H9 (cell line): ENCODE measurements around the gene ADCK2. TPM values are rescaled to one million over a fixed set of nuclear protein-coding genes. Genes with fewer than 3 reads are reported as not detected.
"Not testable (repeated sequence)": the region's sequence is repeated elsewhere in the genome, so short reads cannot be mapped to it uniquely, and the experiment has no call there.

Experiments used
- DNase-seq: peaks from one replicate; pipeline ENCODE4 v3.0.0-alpha.2; 2017
- H2AFZ ChIP-seq: one replicate; pipeline ENCODE4 v1.6.1; 2013; ENCODE audit warnings: mild to moderate bottlenecking, low read length, control low read depth, moderate library complexity
- H2AK5ac ChIP-seq: 2 replicates; pipeline ENCODE4 v1.6.1; 2013; ENCODE audit warnings: low read length, control low read depth, mixed read lengths; ENCODE audit not compliant: insufficient read length
- H2BK120ac ChIP-seq: one replicate; pipeline ENCODE4 v1.6.1; 2013; ENCODE audit warnings: low read depth, mild to moderate bottlenecking, low read length, control low read depth, inconsistent platforms; ENCODE audit not compliant: poor library complexity, severe bottlenecking
- H2BK12ac ChIP-seq: 2 replicates; pipeline ENCODE4 v1.6.1; 2013; ENCODE audit warnings: low read length, control low read depth, mixed read lengths, low read depth; ENCODE audit not compliant: insufficient read length
- H2BK15ac ChIP-seq: 2 replicates; pipeline ENCODE4 v1.6.1; 2013; ENCODE audit warnings: low read depth, low read length, control low read depth
- H2BK20ac ChIP-seq: one replicate; pipeline ENCODE4 v1.6.1; 2013; ENCODE audit warnings: low read depth, mild to moderate bottlenecking, low read length, control low read depth, inconsistent platforms; ENCODE audit not compliant: poor library complexity, severe bottlenecking
- H2BK5ac ChIP-seq: 2 replicates; pipeline ENCODE4 v1.6.1; 2013; ENCODE audit warnings: low read length, control low read depth, mixed read lengths; ENCODE audit not compliant: insufficient read length
- H3K14ac ChIP-seq: 2 replicates; pipeline ENCODE4 v1.6.1; 2013; ENCODE audit warnings: low read length, control low read depth; ENCODE audit not compliant: insufficient read depth
- H3K18ac ChIP-seq: 2 replicates; pipeline ENCODE4 v1.6.1; 2013; ENCODE audit warnings: low read depth, mild to moderate bottlenecking, mixed read lengths, low read length, control low read depth; ENCODE audit not compliant: insufficient read length
- H3K23ac ChIP-seq: 2 replicates; pipeline ENCODE4 v1.6.1; 2013; ENCODE audit warnings: low read length, control low read depth, mixed read lengths, low read depth; ENCODE audit not compliant: insufficient read length
- H3K23me2 ChIP-seq: 2 replicates; pipeline ENCODE4 v1.6.1; 2013; ENCODE audit warnings: low read depth, mild to moderate bottlenecking, mixed read lengths, low read length, control low read depth; ENCODE audit not compliant: insufficient read length, poor library complexity, severe bottlenecking
- H3K27ac ChIP-seq: 2 replicates; pipeline ENCODE4 v1.5.1; 2013; ENCODE audit warnings: low read length, control low read depth, mixed read lengths, low read depth; ENCODE audit not compliant: insufficient read length
- H3K27me3 ChIP-seq: 2 replicates; pipeline ENCODE4 v1.6.1; 2013; ENCODE audit warnings: low read length, control low read depth, inconsistent platforms; ENCODE audit not compliant: insufficient read depth
- H3K4ac ChIP-seq: 2 replicates; pipeline ENCODE4 v1.6.1; 2013; ENCODE audit warnings: low read depth, mild to moderate bottlenecking, control low read depth, inconsistent platforms, low read length, moderate library complexity
- H3K4me1 ChIP-seq: 2 replicates; pipeline ENCODE4 v1.6.1; 2013; ENCODE audit warnings: low read length, control low read depth, inconsistent platforms; ENCODE audit not compliant: insufficient read depth
- H3K4me2 ChIP-seq: 2 replicates; pipeline ENCODE4 v1.6.1; 2013; ENCODE audit warnings: low read length, control low read depth, mixed read lengths; ENCODE audit not compliant: insufficient read length, insufficient read depth
- H3K56ac ChIP-seq: 2 replicates; pipeline ENCODE4 v1.6.1; 2013; ENCODE audit warnings: low read depth, mild to moderate bottlenecking, mixed read lengths, low read length, control low read depth; ENCODE audit not compliant: insufficient read length
- H3K79me1 ChIP-seq: 2 replicates; pipeline ENCODE4 v1.6.1; 2013; ENCODE audit warnings: low read depth, mild to moderate bottlenecking, moderate library complexity, low read length, control low read depth, inconsistent platforms; ENCODE audit not compliant: insufficient read depth, poor library complexity, severe bottlenecking
- H3K79me2 ChIP-seq: 2 replicates; pipeline ENCODE4 v1.6.1; 2013; ENCODE audit warnings: low read length, control low read depth, inconsistent platforms; ENCODE audit not compliant: insufficient read depth
- H3K9ac ChIP-seq: 2 replicates; pipeline ENCODE4 v1.6.1; 2013; ENCODE audit warnings: low read length, control low read depth, mixed read lengths; ENCODE audit not compliant: insufficient read length; ENCODE audit errors: extremely low read depth
- H3K9me3 ChIP-seq: one replicate; pipeline ENCODE4 v1.6.1; 2013; ENCODE audit warnings: low read depth, low read length, inconsistent platforms; ENCODE audit not compliant: control insufficient read depth
- H3T11ph ChIP-seq: one replicate; pipeline ENCODE4 v1.6.1; 2013; ENCODE audit warnings: mild to moderate bottlenecking, low read length, control low read depth, inconsistent platforms
- H4K20me1 ChIP-seq: one replicate; pipeline ENCODE4 v1.6.1; 2013; ENCODE audit not compliant: control insufficient read depth, insufficient read length, insufficient read depth
- H4K5ac ChIP-seq: 2 replicates; pipeline ENCODE4 v1.6.1; 2013; ENCODE audit warnings: low read depth, mild to moderate bottlenecking, mixed read lengths, low read length, control low read depth; ENCODE audit not compliant: insufficient read length
- H4K8ac ChIP-seq: replicated peaks from 2 replicates; pipeline ENCODE4 v1.6.1; 2013; ENCODE audit warnings: low read length, control low read depth, mixed read lengths, low read depth; ENCODE audit not compliant: insufficient read length
- H4K91ac ChIP-seq: 2 replicates; pipeline ENCODE4 v1.6.1; 2013; ENCODE audit warnings: low read depth, mild to moderate bottlenecking, moderate library complexity, mixed read lengths, low read length, control low read depth; ENCODE audit not compliant: insufficient read length
- H3K27ac Mint-ChIP-seq, 3 experiments: 2 replicates in 2 of 3; 3 replicates in 1 of 3; pipeline ENCODE4 v1.8.0; 2020 to 2021; ENCODE audit warnings: mixed read lengths in 3 of 3, mild to moderate bottlenecking in 1 of 3, moderate library complexity in 1 of 3
- H3K27me3 Mint-ChIP-seq: 2 replicates; pipeline ENCODE4 v1.8.0; 2021; ENCODE audit warnings: low read depth, mild to moderate bottlenecking, moderate library complexity, mixed read lengths
- H3K36me3 Mint-ChIP-seq, 3 experiments: 2 replicates in 2 of 3; 3 replicates in 1 of 3; pipeline ENCODE4 v1.8.0; 2020 to 2021; ENCODE audit warnings: low read depth in 3 of 3, mixed read lengths in 3 of 3; ENCODE audit not compliant: insufficient read depth in 1 of 3
- H3K4me1 Mint-ChIP-seq, 2 experiments: 2 replicates each; pipeline ENCODE4 v1.8.0; 2020; ENCODE audit warnings: mixed read lengths in 2 of 2
- H3K4me3 Mint-ChIP-seq, 2 experiments: 2 replicates in 1 of 2; 3 replicates in 1 of 2; pipeline ENCODE4 v1.8.0; 2020 to 2021; ENCODE audit warnings: mild to moderate bottlenecking in 2 of 2, mixed read lengths in 2 of 2, moderate library complexity in 1 of 2
- H3K9me3 Mint-ChIP-seq, 2 experiments: 2 replicates in 1 of 2; 3 replicates in 1 of 2; pipeline ENCODE4 v1.8.0; 2020; ENCODE audit warnings: mild to moderate bottlenecking in 2 of 2, mixed read lengths in 2 of 2, moderate library complexity in 1 of 2
- WGBS: extraction: QIAGEN DNeasy Blood & Tissue Kit; methylation state at CpG from one replicate; pipeline ENCODE4 v1.1.7; 2013; ENCODE audit warnings: missing lambda C conversion rate, low lambda C conversion rate, mixed read lengths; ENCODE audit not compliant: insufficient read length; ENCODE audit errors: extremely low coverage; 5-methylcytosine and 5-hydroxymethylcytosine counted together
- total RNA-seq: library from RNA; stranded (reverse); gene quantifications from 2 replicates; pipeline ENCODE4 v1.2.1, GENCODE V29; 2021
- TF ChIP-seq, protein P1 (sequence below): fragments of 200-600 bp; sonication (generic); conservative IDR thresholded peaks from 3 replicates; pipeline ENCODE4 v1.8.0; 2021; ENCODE audit warnings: antibody characterized with exemption, mild to moderate bottlenecking

ADCK2 gene
- total RNA-seq, 1 experiment from 2014 or later = 12.4 TPM

DNA sequence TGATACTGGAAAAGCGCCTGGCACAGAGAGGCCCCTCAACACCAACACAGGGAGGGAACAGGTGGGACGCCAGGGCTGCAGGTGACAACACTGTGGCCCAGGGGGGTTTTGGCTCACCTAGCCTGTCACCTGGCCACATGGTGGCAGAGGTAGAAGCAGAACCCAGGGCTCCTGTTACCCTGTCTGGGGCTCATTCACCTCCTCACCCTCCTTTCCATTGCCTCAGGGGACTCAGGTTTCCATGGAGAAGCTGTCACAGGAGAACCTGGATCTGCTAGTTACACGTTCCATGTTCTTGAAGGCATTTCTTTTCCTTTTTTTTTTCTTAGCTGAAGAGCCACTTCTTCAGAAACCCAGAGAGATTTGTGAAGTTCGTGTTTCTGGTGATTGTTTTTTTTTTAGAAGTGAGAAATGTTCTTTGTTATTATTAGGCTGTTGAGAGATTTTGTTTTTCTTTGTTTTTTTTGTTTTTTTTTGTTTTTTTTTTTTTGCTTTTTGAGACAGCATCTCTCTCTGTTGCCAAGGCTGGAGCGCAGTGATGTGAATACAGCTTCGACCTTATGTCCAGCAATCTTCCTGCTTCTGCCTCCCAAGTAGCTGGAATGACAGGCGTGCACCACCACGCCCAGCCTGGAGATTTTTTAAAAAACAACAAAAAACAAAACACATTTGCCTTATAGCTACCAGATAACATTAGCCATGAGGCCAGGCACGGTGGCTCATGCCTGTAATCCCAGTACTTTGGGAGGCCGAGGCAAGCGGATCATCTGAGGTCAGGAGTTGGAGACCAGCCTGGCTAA, 48.2 kb upstream of the ADCK2 start:
- TF ChIP-seq, protein P1, sequence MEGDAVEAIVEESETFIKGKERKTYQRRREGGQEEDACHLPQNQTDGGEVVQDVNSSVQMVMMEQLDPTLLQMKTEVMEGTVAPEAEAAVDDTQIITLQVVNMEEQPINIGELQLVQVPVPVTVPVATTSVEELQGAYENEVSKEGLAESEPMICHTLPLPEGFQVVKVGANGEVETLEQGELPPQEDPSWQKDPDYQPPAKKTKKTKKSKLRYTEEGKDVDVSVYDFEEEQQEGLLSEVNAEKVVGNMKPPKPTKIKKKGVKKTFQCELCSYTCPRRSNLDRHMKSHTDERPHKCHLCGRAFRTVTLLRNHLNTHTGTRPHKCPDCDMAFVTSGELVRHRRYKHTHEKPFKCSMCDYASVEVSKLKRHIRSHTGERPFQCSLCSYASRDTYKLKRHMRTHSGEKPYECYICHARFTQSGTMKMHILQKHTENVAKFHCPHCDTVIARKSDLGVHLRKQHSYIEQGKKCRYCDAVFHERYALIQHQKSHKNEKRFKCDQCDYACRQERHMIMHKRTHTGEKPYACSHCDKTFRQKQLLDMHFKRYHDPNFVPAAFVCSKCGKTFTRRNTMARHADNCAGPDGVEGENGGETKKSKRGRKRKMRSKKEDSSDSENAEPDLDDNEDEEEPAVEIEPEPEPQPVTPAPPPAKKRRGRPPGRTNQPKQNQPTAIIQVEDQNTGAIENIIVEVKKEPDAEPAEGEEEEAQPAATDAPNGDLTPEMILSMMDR = no peak
- no peaks in the 10 kb centered on the region for H3K9me3 ChIP-seq
- Mint-ChIP-seq H3K36me3 (peaks cover 0 to 4% (median 0%) of the 10 kb centered on the region in 3 experiments; a peak in 1 of 7 replicates), H3K9me3 (no peaks in the 10 kb centered on the region), H3K27me3 (no peaks in the 10 kb centered on the region), H3K4me3 (no peak overlapping the region), H3K4me1 (peaks cover 17 to 25% of the 10 kb centered on the region in 2 experiments), H3K27ac (peak overlapping the region; percentile 1 to 59 (median 31); a peak in 6 of 7 replicates)
- no peak overlapping the region for H3K56ac ChIP-seq
- no peak overlapping the region for H2BK20ac ChIP-seq
- no peak overlapping the region for H2BK5ac ChIP-seq
- H3K14ac ChIP-seq = no peak overlapping the region
- H3K18ac ChIP-seq = no peak overlapping the region
- no peak overlapping the region for H2AK5ac ChIP-seq
- H3K4ac ChIP-seq = no peak overlapping the region
- H3T11ph ChIP-seq = no peak overlapping the region
- H4K8ac ChIP-seq = no peak overlapping the region
- H3K23me2 ChIP-seq = no peaks in the 10 kb centered on the region
- H2BK120ac ChIP-seq = no peak overlapping the region
- H3K9ac ChIP-seq = no peak overlapping the region
- H3K4me2 ChIP-seq = no peak overlapping the region
- H4K91ac ChIP-seq = no peak overlapping the region
- no peaks in the 10 kb centered on the region for H4K20me1 ChIP-seq
- no peak overlapping the region for H2AFZ ChIP-seq
- WGBS = no CpG with 5 or more reads among the region's 11 CpGs
- no peak overlapping the region for H4K5ac ChIP-seq
- H3K23ac ChIP-seq = no peak overlapping the region
- no peak overlapping the region for H2BK15ac ChIP-seq
- no peak overlapping the region for H2BK12ac ChIP-seq
- peaks cover 3% of the 10 kb centered on the region; the same call in 1 of the 2 replicates for H3K4me1 ChIP-seq
- H3K27ac ChIP-seq = no peak overlapping the region
- H3K79me2 ChIP-seq = no peaks in the 10 kb centered on the region
- DNase-seq = peak; percentile 80
- H3K79me1 ChIP-seq = no peaks in the 10 kb centered on the region
- H3K27me3 ChIP-seq = no peaks in the 10 kb centered on the region

- H4K91ac ChIP-seq, H2BK120ac ChIP-seq, DNase-seq, H3K56ac ChIP-seq, H3K27me3 Mint-ChIP-seq, H3K14ac ChIP-seq, H3K23me2 ChIP-seq, H3K27ac ChIP-seq, H3K4me2 ChIP-seq, H2AFZ ChIP-seq, H3K27me3 ChIP-seq, H4K5ac ChIP-seq, H2BK5ac ChIP-seq, H3K79me1 ChIP-seq, H3K9me3 Mint-ChIP-seq, H4K8ac ChIP-seq, H3K79me2 ChIP-seq, H3K27ac Mint-ChIP-seq, H2BK20ac ChIP-seq, H3K23ac ChIP-seq, H2BK15ac ChIP-seq, H3K9ac ChIP-seq, H4K20me1 ChIP-seq, H3K9me3 ChIP-seq, H3T11ph ChIP-seq, H2BK12ac ChIP-seq, H2AK5ac ChIP-seq, H3K18ac ChIP-seq, H3K4me3 Mint-ChIP-seq, H3K36me3 Mint-ChIP-seq, H3K4me1 ChIP-seq, H3K4ac ChIP-seq: not testable (repeated sequence)
- peaks cover 18 to 26% of the 10 kb centered on the region in 2 experiments for H3K4me1 Mint-ChIP-seq
- WGBS = no CpG with 5 or more reads among the region's 10 CpGs
Observed at GRCh38 chr7:140625192-140625558, 47.6 kb upstream of the ADCK2 start.
